Naive thymus-derived CD4-positive, alpha-beta T cell (primary cell): ENCODE results near the gene DDX10. TPM values are rescaled to one million over a fixed set of nuclear protein-coding genes. Genes with fewer than 3 reads are reported as not detected.
"Not testable (repeated sequence)": the region's sequence is repeated elsewhere in the genome, so short reads cannot be mapped to it uniquely, and the experiment has no call there.

Experiments used
- ATAC-seq: fragments of 150-1000 bp; cut with Tn5 transposase; 2 replicates; pipeline ENCODE4 v1.10.0; 2021; ENCODE audit warnings: mild to moderate bottlenecking, moderate library complexity
- CTCF ChIA-PET: fragments of 350-600 bp; sonication (Branson Sonifier 250); formaldehyde crosslinking; loops from one replicate; lab custom pipeline; 2021; ENCODE audit warnings: antibody characterized with exemption; lab: Charles Lee
- POLR2A ChIA-PET: fragments of 350-600 bp; sonication (Branson Sonifier 250); formaldehyde crosslinking; loops from one replicate; lab custom pipeline; 2021; ENCODE audit warnings: antibody characterized with exemption, inconsistent platforms; lab: Charles Lee
- DNase-seq, 9 donors: peaks; one replicate each; pipeline versions ENCODE4 v3.0.0 to v3.0.0-alpha.2; 2020 to 2022; ENCODE audit warnings: mixed read lengths in 1 of 9
- H3K27ac ChIP-seq: one replicate; pipeline ENCODE4 v1.7.0; 2013; ENCODE audit warnings: mild to moderate bottlenecking, low read depth, low read length, moderate library complexity
- H3K27me3 ChIP-seq, 2 donors: one replicate each; pipeline ENCODE4 v1.7.0; 2013; ENCODE audit warnings: low read length in 2 of 2, mild to moderate bottlenecking in 2 of 2, moderate library complexity in 2 of 2; ENCODE audit not compliant: control insufficient read depth in 2 of 2, insufficient read depth in 2 of 2
- H3K36me3 ChIP-seq, 3 experiments: 1 replicate in 2 of 3; 2 replicates in 1 of 3; pipeline ENCODE4 v1.7.0; 2013; ENCODE audit warnings: low read length in 3 of 3, mild to moderate bottlenecking in 3 of 3, moderate library complexity in 1 of 3; ENCODE audit not compliant: insufficient read depth in 3 of 3, control insufficient read depth in 2 of 3
- H3K4me1 ChIP-seq, 2 donors: one replicate each; pipeline ENCODE4 v1.7.0; 2013; ENCODE audit warnings: low read length in 2 of 2, mild to moderate bottlenecking in 2 of 2, moderate library complexity in 1 of 2; ENCODE audit not compliant: control insufficient read depth in 2 of 2, insufficient read depth in 2 of 2
- H3K4me3 ChIP-seq: 2 replicates; pipeline ENCODE4 v1.7.0; 2013; ENCODE audit warnings: mild to moderate bottlenecking, low read length
- H3K9me3 ChIP-seq, 3 experiments: 1 replicate in 2 of 3; 2 replicates in 1 of 3; pipeline ENCODE4 v1.7.0; 2013; ENCODE audit warnings: low read length in 3 of 3; ENCODE audit not compliant: control insufficient read depth in 2 of 3
- H3K27ac Mint-ChIP-seq, 9 donors: one replicate each; pipeline ENCODE4 v1.8.0; 2020 to 2022; ENCODE audit warnings: mixed read lengths in 9 of 9, mild to moderate bottlenecking in 8 of 9, moderate library complexity in 5 of 9, inconsistent platforms in 2 of 9
- H3K27me3 Mint-ChIP-seq, 5 donors: one replicate each; pipeline ENCODE4 v1.8.0; 2021 to 2022; ENCODE audit warnings: mixed read lengths in 5 of 5, mild to moderate bottlenecking in 1 of 5
- H3K36me3 Mint-ChIP-seq, 5 donors: one replicate each; pipeline ENCODE4 v1.8.0; 2020 to 2022; ENCODE audit warnings: mixed read lengths in 5 of 5, mild to moderate bottlenecking in 3 of 5, inconsistent platforms in 1 of 5
- H3K4me1 Mint-ChIP-seq, 7 donors: one replicate each; pipeline ENCODE4 v1.8.0; 2020 to 2022; ENCODE audit warnings: mixed read lengths in 7 of 7, mild to moderate bottlenecking in 3 of 7, inconsistent platforms in 1 of 7
- H3K4me3 Mint-ChIP-seq, 10 donors: one replicate each; pipeline ENCODE4 v1.8.0; 2020 to 2022; ENCODE audit warnings: mild to moderate bottlenecking in 10 of 10, mixed read lengths in 10 of 10, moderate library complexity in 6 of 10, inconsistent platforms in 2 of 10
- H3K9me3 Mint-ChIP-seq, 11 donors: one replicate each; pipeline ENCODE4 v1.8.0; 2020 to 2022; ENCODE audit warnings: mixed read lengths in 11 of 11, mild to moderate bottlenecking in 4 of 11, inconsistent platforms in 1 of 11, moderate library complexity in 1 of 11
- intact Hi-C, 2 donors: fragments of 100-400 bp; cut with micrococcal nuclease; formaldehyde crosslinking; loops; one replicate each; pipeline ENCODE4 v1.15.1; 2023
- polyA plus RNA-seq, 2 donors: library from polyadenylated mRNA; unstranded; fragments of 300-500 nt; fragmentation: Illumina TruSeq; gene quantifications; one replicate each; pipeline ENCODE4 v1.2.3, GENCODE V29; 2021
- total RNA-seq, 6 experiments: library from RNA in 5 of 6; stranded (reverse) in 5 of 6; gene quantifications; 1 replicate in 5 of 6; 2 replicates in 1 of 6; pipeline ENCODE4 v1.2.3 and lab custom pipeline; 2021 to 2026

The DDX10 gene
- total and polyA plus RNA-seq, 7 experiments from 2014 or later: 14.8 to 34.6 (median 22.4) TPM

DNA sequence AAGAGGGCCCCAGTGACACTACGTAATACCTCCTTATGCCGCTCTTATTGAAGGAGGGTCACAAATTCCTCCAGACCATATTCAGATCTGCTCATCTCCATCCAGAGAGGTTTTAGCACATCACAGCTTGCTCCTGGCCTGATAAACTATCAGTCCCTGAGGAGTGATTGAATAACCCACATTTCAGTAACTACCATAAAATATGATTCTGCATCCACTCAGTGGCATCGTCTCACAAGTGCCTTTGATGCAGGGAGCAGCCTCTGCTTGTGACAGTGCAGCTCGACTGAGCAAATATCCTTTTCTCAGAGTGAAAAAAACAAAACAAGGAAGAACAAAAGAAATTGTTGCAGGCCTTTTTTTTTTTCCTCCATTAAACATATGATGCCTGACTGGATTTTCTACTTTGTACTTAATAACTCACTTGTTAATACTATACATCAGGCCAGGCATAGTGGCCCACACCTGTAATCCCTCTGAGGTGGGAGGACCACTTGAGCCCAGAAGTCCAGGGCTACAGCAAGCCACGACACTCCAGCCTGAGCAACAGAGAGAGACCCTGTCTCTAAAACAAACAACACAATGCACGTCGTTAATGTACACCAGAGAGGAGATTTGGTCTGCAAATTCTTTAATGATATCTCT is 64.5 kb downstream of the DDX10 start:
- H3K36me3 Mint-ChIP-seq: peaks cover 20 to 51% (median 28%) of the 10 kb centered on the region in 5 donors
- H3K4me3 Mint-ChIP-seq: no peak overlapping the region
- no peak for ATAC-seq
- Histone ChIP-seq H3K4me3 (no peak overlapping the region), H3K9me3 (no peaks in the 10 kb centered on the region), H3K4me1 (peaks cover 0 to 5% of the 10 kb centered on the region in 2 donors), H3K27me3 (no peaks in the 10 kb centered on the region), H3K36me3 (peaks cover 0 to 7% (median 0%) of the 10 kb centered on the region in 3 experiments), H3K27ac (no peak overlapping the region)
- no peak for DNase-seq
- no peaks in the 10 kb centered on the region for H3K27me3 Mint-ChIP-seq
- ChIA-PET POLR2A (no interaction called here), CTCF (no interaction called here)
- peaks cover 21 to 58% (median 34%) of the 10 kb centered on the region in 7 donors for H3K4me1 Mint-ChIP-seq
- intact Hi-C loops: no loop called here
- H3K27ac Mint-ChIP-seq: peak overlapping the region in 1 of 9 donors; percentile 14
- H3K9me3 Mint-ChIP-seq: peaks cover 0 to 10% (median 3%) of the 10 kb centered on the region in 11 donors

DNA sequence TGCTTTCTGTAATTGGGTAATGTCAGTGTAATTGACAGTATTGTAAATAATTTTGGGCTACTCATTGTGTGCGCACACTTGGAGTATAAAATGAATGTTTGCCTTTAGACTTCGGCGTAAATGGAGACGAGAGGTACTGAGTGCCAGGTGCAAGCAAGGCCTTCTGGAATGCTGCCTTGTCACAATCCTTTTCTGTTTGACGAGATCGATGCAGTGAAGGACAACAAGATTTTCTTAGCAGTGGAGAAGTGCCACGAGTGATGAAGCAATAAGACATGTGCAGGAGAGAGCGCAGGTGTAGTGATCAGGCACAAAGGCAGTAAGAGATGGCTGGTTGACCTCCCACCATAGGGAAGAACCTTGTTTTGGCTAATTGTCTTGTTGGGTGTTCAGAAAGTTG is 67.5 kb downstream of the DDX10 start:
- H3K4me1 ChIP-seq: peaks cover 0 to 5% of the 10 kb centered on the region in 2 donors
- Mint-ChIP-seq H3K4me1 (peaks cover 18 to 54% (median 39%) of the 10 kb centered on the region in 7 donors), H3K27ac (peak overlapping the region in 2 of 9 donors; percentile 56 to 69), H3K9me3 (no peaks in the 10 kb centered on the region), H3K27me3 (no peaks in the 10 kb centered on the region), H3K36me3 (peaks cover 15 to 48% (median 30%) of the 10 kb centered on the region in 5 donors), H3K4me3 (peak overlapping the region in 1 of 10 donors; percentile 56)
- intact Hi-C loops: no loop called here
- H3K4me3 ChIP-seq: no peak overlapping the region
- H3K27ac ChIP-seq: no peak overlapping the region
- DNase-seq: no peak
- ATAC-seq: no peak
- no peaks in the 10 kb centered on the region for H3K36me3 ChIP-seq
- H3K27me3 ChIP-seq: no peaks in the 10 kb centered on the region
- POLR2A ChIA-PET: no interaction called here
- no peaks in the 10 kb centered on the region for H3K9me3 ChIP-seq
- CTCF ChIA-PET: no interaction called here

DNA sequence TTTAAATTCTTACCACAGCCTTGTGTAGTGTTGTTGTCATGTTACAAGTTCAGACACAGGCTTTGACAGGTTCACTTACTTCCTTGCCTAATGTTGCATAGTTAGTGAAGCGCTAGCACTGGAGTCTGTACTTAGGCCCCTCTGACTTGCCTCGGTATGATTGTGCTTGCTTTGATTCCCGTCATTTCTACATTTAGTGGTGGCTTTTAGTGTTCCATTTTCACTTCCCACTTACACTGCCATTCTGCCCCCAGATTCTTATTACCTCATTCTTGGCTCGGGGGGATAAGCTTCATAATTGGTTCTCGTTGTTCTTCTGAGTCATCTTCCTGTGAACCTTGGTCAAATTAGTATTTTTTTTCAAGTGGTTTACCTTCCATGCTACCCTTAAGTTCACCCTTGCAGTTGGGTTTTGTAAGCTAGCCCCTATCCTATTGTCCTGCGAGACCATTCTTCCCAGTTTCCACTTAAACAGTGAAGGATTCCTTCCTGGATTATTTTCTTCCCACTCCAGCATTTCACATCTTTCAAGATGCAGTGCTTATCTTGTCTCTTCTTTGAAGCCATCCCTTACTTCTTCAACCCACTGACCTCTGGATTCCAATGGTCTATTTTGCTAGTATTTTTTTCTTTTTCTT is 68.7 kb downstream of the DDX10 start:
- POLR2A ChIA-PET: interaction anchor here (0.6 kb wide), 1 partner anchor 143 kb away, joined by 3 read pairs; no protein-coding TSS in a partner anchor

DNA sequence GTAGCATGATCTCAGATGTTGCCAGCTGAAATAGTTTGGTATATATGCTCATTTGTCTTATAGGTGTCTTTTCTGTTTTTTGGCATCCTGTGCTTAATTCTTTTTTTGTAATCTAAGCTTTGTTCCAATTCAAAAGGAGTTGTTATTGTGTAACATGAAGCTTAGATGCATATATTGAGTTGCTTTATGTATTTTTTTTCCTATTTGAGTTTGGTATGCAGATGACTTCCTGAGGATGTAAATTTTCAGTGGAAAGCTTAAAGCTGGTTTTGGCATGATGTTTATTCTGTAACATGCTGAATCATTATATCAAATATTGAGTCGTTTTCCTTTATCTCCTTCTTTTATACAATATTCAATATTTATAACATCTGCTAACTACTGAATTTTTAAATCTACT is 69.4 kb downstream of the DDX10 start:
- no peaks in the 10 kb centered on the region for H3K36me3 ChIP-seq
- H3K9me3 Mint-ChIP-seq: no peaks in the 10 kb centered on the region
- intact Hi-C loops: no loop called here

More for the DNA sequence above, 68.7 kb downstream of the DDX10 start:
- intact Hi-C loops: no loop called here
- Mint-ChIP-seq H3K4me3 (peak overlapping the region in 4 of 10 donors; percentile 4 to 61 (median 6)), H3K9me3 (no peaks in the 10 kb centered on the region), H3K4me1 (peaks cover 18 to 54% (median 43%) of the 10 kb centered on the region in 7 donors), H3K27ac (peak overlapping the region in 3 of 9 donors; percentile 0 to 59 (median 2)), H3K36me3 (peaks cover 15 to 58% (median 37%) of the 10 kb centered on the region in 5 donors), H3K27me3 (no peaks in the 10 kb centered on the region)
- DNase-seq (peak in 1 of 9 donors; percentile 27), ATAC-seq (peak; percentile 65)
- Histone ChIP-seq H3K27ac (no peak overlapping the region), H3K4me3 (no peak overlapping the region), H3K4me1 (peaks cover 0 to 5% of the 10 kb centered on the region in 2 donors), H3K9me3 (no peaks in the 10 kb centered on the region), H3K27me3 (no peaks in the 10 kb centered on the region), H3K36me3 (no peaks in the 10 kb centered on the region)
- CTCF ChIA-PET: no interaction called here

DNA sequence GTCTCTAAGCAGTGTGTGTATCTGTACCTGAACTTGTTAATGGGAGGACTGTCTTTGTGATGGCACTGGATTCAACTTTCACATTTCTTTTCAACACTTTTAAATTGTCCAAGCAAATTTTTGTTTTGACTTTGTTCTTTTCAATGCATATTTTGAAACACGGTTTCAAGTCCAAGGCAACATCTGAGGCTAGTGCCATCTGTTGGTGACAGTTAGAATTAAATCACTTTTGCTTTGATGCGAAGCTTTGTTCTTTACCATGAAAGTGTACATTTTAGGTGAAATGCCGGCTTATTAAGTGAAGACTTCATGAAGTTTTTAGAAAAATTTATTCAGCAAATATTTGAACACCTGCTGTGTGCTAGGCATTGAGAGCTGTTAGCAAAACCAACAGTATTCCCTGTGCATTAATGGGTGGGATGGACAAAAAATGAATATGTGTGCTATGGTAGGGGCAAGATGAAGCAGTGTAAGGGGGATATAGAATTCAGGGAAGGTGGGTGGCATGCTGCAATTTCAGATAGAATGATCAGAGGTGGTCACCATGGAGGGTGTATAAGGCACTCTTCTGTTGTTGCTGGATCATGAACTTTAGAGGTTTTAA is 70.2 kb downstream of the DDX10 start:
- peaks cover 16 to 41% (median 36%) of the 10 kb centered on the region in 7 donors for H3K4me1 Mint-ChIP-seq
- Histone ChIP-seq H3K9me3 (no peaks in the 10 kb centered on the region), H3K27ac (no peak overlapping the region), H3K4me3 (no peak overlapping the region), H3K4me1 (peaks cover 0 to 5% of the 10 kb centered on the region in 2 donors), H3K27me3 (no peaks in the 10 kb centered on the region), H3K36me3 (no peaks in the 10 kb centered on the region)
- ChIA-PET POLR2A (no interaction called here), CTCF (interaction anchor here (1.7 kb wide), 1 partner anchor 15 kb away, joined by 3 read pairs; no protein-coding TSS in a partner anchor)
- peaks cover 10 to 63% (median 46%) of the 10 kb centered on the region in 5 donors for H3K36me3 Mint-ChIP-seq
- peak in 5 of 9 donors; percentile 6 to 20 (median 10) for DNase-seq
- ATAC-seq: peak; percentile 44
- no peaks in the 10 kb centered on the region for H3K27me3 Mint-ChIP-seq
- peak overlapping the region in 1 of 10 donors; percentile 7 for H3K4me3 Mint-ChIP-seq
- peaks cover 0 to 5% (median 1%) of the 10 kb centered on the region in 11 donors for H3K9me3 Mint-ChIP-seq
- no peak overlapping the region for H3K27ac Mint-ChIP-seq
- intact Hi-C loops: loop anchor here in 1 of 2 donors (1.0 kb wide), 1 partner anchor 37 kb away; no protein-coding TSS in a partner anchor

More for the DNA sequence above, 69.4 kb downstream of the DDX10 start:
- H3K27ac Mint-ChIP-seq: peak overlapping the region in 2 of 9 donors; percentile 0 to 2
- H3K27me3 ChIP-seq: no peaks in the 10 kb centered on the region
- H3K4me3 ChIP-seq: no peak overlapping the region
- ATAC-seq (no peak), DNase-seq (no peak)
- POLR2A ChIA-PET: no interaction called here
- H3K4me1 Mint-ChIP-seq: peaks cover 18 to 47% (median 41%) of the 10 kb centered on the region in 7 donors
- no peaks in the 10 kb centered on the region for H3K27me3 Mint-ChIP-seq
- CTCF ChIA-PET: interaction anchor here (1.7 kb wide), 1 partner anchor 15 kb away, joined by 3 read pairs; no protein-coding TSS in a partner anchor
- peak overlapping the region in 1 of 10 donors; percentile 61 for H3K4me3 Mint-ChIP-seq
- H3K27ac ChIP-seq: no peak overlapping the region
- H3K4me1 ChIP-seq: peaks cover 0 to 5% of the 10 kb centered on the region in 2 donors
- no peaks in the 10 kb centered on the region for H3K9me3 ChIP-seq
- H3K36me3 Mint-ChIP-seq: peaks cover 10 to 57% (median 40%) of the 10 kb centered on the region in 5 donors

DNA sequence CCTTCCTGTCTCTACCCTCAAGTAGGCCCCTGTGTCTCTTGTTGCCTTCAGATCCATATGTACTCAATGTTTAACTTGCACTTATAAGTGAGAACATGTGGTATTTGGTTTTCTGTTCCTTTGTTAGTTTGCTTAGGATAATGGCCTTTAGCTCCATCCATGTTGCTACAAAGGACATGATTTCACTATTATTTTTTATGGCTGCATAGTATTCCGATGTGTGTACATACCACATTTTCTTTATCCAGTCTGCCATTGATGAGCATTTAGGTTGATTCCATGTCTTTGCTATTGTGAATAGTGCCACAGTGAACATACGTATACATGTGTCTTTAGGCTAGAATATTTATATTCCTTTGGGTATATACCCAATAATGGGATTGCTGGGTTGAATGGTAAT is 75.3 kb downstream of the DDX10 start:
- H3K27me3 Mint-ChIP-seq, CTCF ChIA-PET, H3K4me3 ChIP-seq, H3K4me1 ChIP-seq, ATAC-seq, intact Hi-C loops, POLR2A ChIA-PET, H3K4me3 Mint-ChIP-seq, H3K27ac Mint-ChIP-seq, H3K27ac ChIP-seq, H3K27me3 ChIP-seq, DNase-seq, H3K9me3 ChIP-seq, H3K36me3 ChIP-seq: not testable (repeated sequence)
- Mint-ChIP-seq H3K9me3 (peaks cover 2 to 22% (median 9%) of the 10 kb centered on the region in 11 donors), H3K36me3 (peaks cover 8 to 66% (median 48%) of the 10 kb centered on the region in 5 donors), H3K4me1 (peaks cover 3 to 17% (median 13%) of the 10 kb centered on the region in 7 donors)
